Common myeloid progenitor, CD34-positive (primary cell): ENCODE results near the gene PPAN.

Experiments
- CTCF ChIA-PET: fragments of 350-600 bp; sonication (Branson Sonifier 250); formaldehyde crosslinking; loops from one replicate; lab custom pipeline; 2021; ENCODE audit warnings: antibody characterized with exemption; lab: Charles Lee
- POLR2A ChIA-PET: fragments of 350-600 bp; sonication (Branson Sonifier 250); formaldehyde crosslinking; loops from one replicate; lab custom pipeline; 2021; ENCODE audit warnings: antibody characterized with exemption; lab: Charles Lee
- DNase-seq, 3 donors: peaks; one replicate each; pipeline versions ENCODE4 v3.0.0 to v3.0.0-alpha.2; 2013
- H3K27ac ChIP-seq, 2 experiments: 1 replicate in 1 of 2; 2 replicates in 1 of 2; pipeline ENCODE4 v1.7.0; 2013; ENCODE audit warnings: inconsistent platforms in 2 of 2, low read length in 2 of 2, mild to moderate bottlenecking in 2 of 2, low read depth in 1 of 2, moderate library complexity in 1 of 2; ENCODE audit not compliant: severe bottlenecking in 2 of 2, insufficient read depth in 1 of 2, poor library complexity in 1 of 2
- H3K27me3 ChIP-seq, 5 experiments: replicated peaks in 2 of 5; 1 replicate in 3 of 5; 2 replicates in 2 of 5; pipeline versions ENCODE4 v1.6.1 to v1.7.0; 2013; ENCODE audit warnings: low read length in 4 of 5, mild to moderate bottlenecking in 2 of 5, moderate library complexity in 2 of 5, inconsistent platforms in 1 of 5; ENCODE audit not compliant: insufficient read depth in 5 of 5, control insufficient read depth in 4 of 5
- H3K36me3 ChIP-seq, 4 experiments: 1 replicate in 2 of 4; 2 replicates in 2 of 4; pipeline versions ENCODE4 v1.6.1 to v1.7.0; 2013; ENCODE audit warnings: low read length in 3 of 4, control low read depth in 1 of 4, mild to moderate bottlenecking in 1 of 4; ENCODE audit not compliant: control insufficient read depth in 4 of 4, insufficient read depth in 4 of 4
- H3K4me1 ChIP-seq, 4 experiments: 1 replicate in 3 of 4; 2 replicates in 1 of 4; pipeline versions ENCODE4 v1.6.1 to v1.7.1; 2013; ENCODE audit warnings: low read length in 3 of 4, mild to moderate bottlenecking in 3 of 4, control low read depth in 1 of 4, inconsistent platforms in 1 of 4, moderate library complexity in 1 of 4; ENCODE audit not compliant: control insufficient read depth in 4 of 4, insufficient read depth in 4 of 4; ENCODE audit errors: control extremely low read depth in 1 of 4
- H3K4me3 ChIP-seq, 7 experiments: 1 replicate in 4 of 7; 2 replicates in 3 of 7; pipeline versions ENCODE4 v1.5.1 to v1.7.0; 2013; ENCODE audit warnings: mild to moderate bottlenecking in 7 of 7, low read length in 6 of 7, moderate library complexity in 6 of 7, inconsistent platforms in 2 of 7, low read depth in 2 of 7, control low read depth in 1 of 7; ENCODE audit not compliant: insufficient read depth in 4 of 7, control insufficient read depth in 1 of 7; ENCODE audit errors: extremely low read depth in 1 of 7
- H3K9me3 ChIP-seq, 5 experiments: 1 replicate in 4 of 5; 2 replicates in 1 of 5; pipeline versions ENCODE4 v1.6.1 to v1.7.1; 2013; ENCODE audit warnings: low read length in 4 of 5, mild to moderate bottlenecking in 2 of 5, inconsistent platforms in 1 of 5, low read depth in 1 of 5, moderate library complexity in 1 of 5; ENCODE audit not compliant: control insufficient read depth in 4 of 5, insufficient read depth in 2 of 5; ENCODE audit errors: control extremely low read depth in 1 of 5
- WGBS: methylation state at CpG from one replicate; pipeline ENCODE4 v1.1.5; 2013; ENCODE audit not compliant: insufficient coverage; 5-methylcytosine and 5-hydroxymethylcytosine counted together

The PPAN gene

GRCh38 chr19:10158071-10158470 is 51.9 kb downstream of the PPAN start:
- Histone ChIP-seq H3K4me3 (no peak overlapping the region), H3K36me3 (peaks cover 23 to 91% (median 80%) of the 10 kb centered on the region in 4 experiments), H3K9me3 (no peaks in the 10 kb centered on the region), H3K4me1 (no peaks in the 10 kb centered on the region), H3K27ac (no peak overlapping the region), H3K27me3 (no peaks in the 10 kb centered on the region)
- no peak for DNase-seq
- CTCF ChIA-PET: interaction anchor here (0.9 to 1.1 kb wide), 4 partner anchors 9 to 93 kb away, joined by 3 read pairs; no protein-coding TSS in a partner anchor
- POLR2A ChIA-PET: interaction anchor here (0.7 kb wide), 1 partner anchor 10 kb away, joined by 3 read pairs; no protein-coding TSS in a partner anchor
- 98% methylated on average over 6 of the region's 8 CpGs for WGBS

GRCh38 chr19:10158485-10158884 is 52.3 kb downstream of the PPAN start:
- ChIA-PET POLR2A (no interaction called here), CTCF (interaction anchor here (1.0 to 1.1 kb wide), 3 partner anchors 9 to 92 kb away, joined by 3 read pairs; no protein-coding TSS in a partner anchor)
- Histone ChIP-seq H3K36me3 (peaks cover 27 to 94% (median 83%) of the 10 kb centered on the region in 4 experiments), H3K27me3 (no peaks in the 10 kb centered on the region), H3K4me1 (no peaks in the 10 kb centered on the region), H3K9me3 (no peaks in the 10 kb centered on the region), H3K4me3 (no peak overlapping the region), H3K27ac (no peak overlapping the region)
- no peak for DNase-seq
- 99% methylated on average over 11 of the region's 11 CpGs for WGBS

- H3K27me3 ChIP-seq: no peaks in the 10 kb centered on the region
- POLR2A ChIA-PET: no interaction called here
- H3K9me3 ChIP-seq: no peaks in the 10 kb centered on the region
- CTCF ChIA-PET: no interaction called here
- no peak overlapping the region for H3K4me3 ChIP-seq
- no peak for DNase-seq
- peaks cover 25 to 94% (median 79%) of the 10 kb centered on the region in 4 experiments for H3K36me3 ChIP-seq
- no peaks in the 10 kb centered on the region for H3K4me1 ChIP-seq
- H3K27ac ChIP-seq: no peak overlapping the region
- WGBS: 97% methylated on average over 16 of the region's 16 CpGs
These were observed 53.4 kb downstream of the PPAN start for GRCh38 chr19:10159610-10160009.
